Activated CD8-positive, alpha-beta T cell treated with anti-CD3 and anti-CD28 coated beads for 36 hours (primary cell): Measurements from ENCODE around the gene CABP4. TPM values are rescaled to one million over a fixed set of nuclear protein-coding genes. Genes with fewer than 3 reads are reported as not detected.

Experiments used
- ATAC-seq: fragments of 200-7000 bp; cut with Tn5 transposase; one replicate; pipeline ENCODE4 v1.10.0; 2021; ENCODE audit warnings: mild to moderate bottlenecking, moderate library complexity
- CTCF ChIA-PET: fragments of 350-600 bp; sonication (Branson Sonifier 250); formaldehyde crosslinking; loops from one replicate; lab custom pipeline; 2021; ENCODE audit warnings: antibody characterized with exemption; lab: Charles Lee
- POLR2A ChIA-PET: fragments of 350-600 bp; sonication (Branson Sonifier 250); formaldehyde crosslinking; loops from one replicate; lab custom pipeline; 2021; ENCODE audit warnings: antibody characterized with exemption; lab: Charles Lee
- DNase-seq: peaks from one replicate; pipeline ENCODE4 v3.0.0-alpha.2; 2020
- H3K27ac Mint-ChIP-seq: one replicate; pipeline ENCODE4 v1.8.0; 2021; ENCODE audit warnings: mild to moderate bottlenecking, mixed read lengths
- H3K27me3 Mint-ChIP-seq: one replicate; pipeline ENCODE4 v1.8.0; 2021; ENCODE audit warnings: mixed read lengths
- H3K36me3 Mint-ChIP-seq: one replicate; pipeline ENCODE4 v1.8.0; 2021; ENCODE audit warnings: low read depth, mixed read lengths
- H3K4me1 Mint-ChIP-seq: one replicate; pipeline ENCODE4 v1.8.0; 2021; ENCODE audit warnings: low read depth, mixed read lengths
- H3K4me3 Mint-ChIP-seq: one replicate; pipeline ENCODE4 v1.8.0; 2021; ENCODE audit warnings: mild to moderate bottlenecking, moderate library complexity, mixed read lengths
- H3K9me3 Mint-ChIP-seq: one replicate; pipeline ENCODE4 v1.8.0; 2021; ENCODE audit warnings: mixed read lengths
- CTCF ChIP-seq: fragments of 200-600 bp; IDR thresholded peaks from one replicate; pipeline ENCODE4 v1.8.0; 2022; ENCODE audit warnings: antibody characterized with exemption, mild to moderate bottlenecking
- intact Hi-C: fragments of 100-400 bp; cut with micrococcal nuclease; formaldehyde crosslinking; loops from one replicate; pipeline ENCODE4 v1.10.0; 2022
- total RNA-seq, 2 experiments: library from RNA; stranded (reverse); gene quantifications; one replicate each; pipeline ENCODE4 v1.2.3, GENCODE V29; 2021

The CABP4 gene
- total RNA-seq, 2 experiments from 2014 or later, result 0.83 to 1.4 TPM

DNA sequence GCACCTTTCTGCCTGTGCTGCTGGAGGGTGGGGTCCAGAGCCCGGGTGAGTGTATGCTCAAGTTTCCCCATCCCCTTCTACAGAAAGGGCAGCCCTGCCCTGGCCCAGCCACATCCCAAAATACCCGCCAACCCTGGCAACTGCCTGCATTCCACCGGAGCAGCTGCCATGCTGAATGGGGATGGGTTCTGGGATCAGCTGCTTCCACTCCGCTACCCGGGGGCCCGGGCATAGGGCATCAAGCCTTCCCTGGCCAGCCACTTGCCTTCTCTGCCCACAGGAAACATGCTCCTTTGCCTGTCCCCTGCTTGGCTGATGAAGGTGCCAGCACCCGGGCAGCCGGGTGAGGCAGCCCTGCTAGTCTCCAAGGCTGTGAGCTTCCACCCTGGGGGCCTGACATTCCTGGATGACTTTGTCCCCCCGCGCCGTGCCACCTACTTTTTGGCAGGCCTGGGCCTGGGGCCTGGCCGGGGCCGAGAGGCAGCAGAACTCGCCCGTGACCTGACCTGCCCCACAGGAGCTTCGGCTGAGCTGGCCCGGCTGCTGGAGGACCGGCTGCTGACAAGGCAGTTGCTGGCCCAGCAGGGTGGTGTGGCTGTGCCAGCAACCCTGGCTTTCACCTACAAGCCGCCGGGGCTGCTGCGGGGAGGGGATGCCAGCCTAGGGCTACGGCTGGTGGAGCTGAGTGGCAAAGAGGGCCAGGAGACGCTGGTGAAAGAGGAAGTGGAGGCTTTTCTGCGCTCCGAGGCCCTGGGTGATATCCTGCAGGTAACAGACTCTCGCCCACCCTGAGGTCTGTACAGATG lies 36.5 kb upstream of the CABP4 start:
- Mint-ChIP-seq H3K4me1 (peaks cover 52% of the 10 kb centered on the region), H3K9me3 (no peaks in the 10 kb centered on the region), H3K27ac (peak overlapping the region; percentile 89), H3K4me3 (peak overlapping the region; percentile 82), H3K36me3 (no peaks in the 10 kb centered on the region), H3K27me3 (no peaks in the 10 kb centered on the region)
- TF ChIP-seq CTCF, result no peak
- intact Hi-C loops, result no loop called here
- ChIA-PET CTCF (interaction anchor here (0.6 to 3.5 kb wide), 8 partner anchors 11 to 212 kb away, joined by 3 to 21 read pairs (median 5); partner anchors contain the start of genes PITPNM1, POLD4, PPP1CA and TBC1D10C), POLR2A (interaction anchor here (0.6 to 10.0 kb wide), 10 partner anchors 10 to 178 kb away, joined by 3 to 178 read pairs (median 18); partner anchors contain the start of genes AIP, GSTP1, PPP1CA and PTPRCAP)
- ATAC-seq (no peak), DNase-seq (peak; percentile 54)

- peaks cover 52% of the 10 kb centered on the region for H3K4me1 Mint-ChIP-seq
Observed at GRCh38 chr11:67419325-67420049, 35.7 kb upstream of the CABP4 start.

GRCh38 chr11:67420147-67420645 lies 35.0 kb upstream of the CABP4 start:
- no peaks in the 10 kb centered on the region for H3K27me3 Mint-ChIP-seq
- H3K27ac Mint-ChIP-seq, result peak overlapping the region; percentile 89
- no peaks in the 10 kb centered on the region for H3K36me3 Mint-ChIP-seq
- peak overlapping the region; percentile 82 for H3K4me3 Mint-ChIP-seq
- H3K4me1 Mint-ChIP-seq, result peaks cover 48% of the 10 kb centered on the region
- ChIA-PET CTCF (interaction anchor here (0.9 to 3.5 kb wide), 6 partner anchors 9 to 86 kb away, joined by 4 to 21 read pairs (median 6); partner anchors contain the start of genes PITPNM1, PPP1CA, PTPRCAP and TBC1D10C), POLR2A (interaction anchor here (1.0 to 10.0 kb wide), 11 partner anchors 8 to 71 kb away, joined by 3 to 178 read pairs (median 18); partner anchors contain the start of genes AIP, PPP1CA, PTPRCAP and RPS6KB2)
- DNase-seq, result no peak
- ATAC-seq, result no peak
- intact Hi-C loops, result no loop called here
- no peaks in the 10 kb centered on the region for H3K9me3 Mint-ChIP-seq
- no peak for TF ChIP-seq CTCF

More at GRCh38 chr11:67419325-67420049, 35.7 kb upstream of the CABP4 start:
- H3K27ac Mint-ChIP-seq, result peak overlapping the region; percentile 89
- intact Hi-C loops, result no loop called here
- H3K36me3 Mint-ChIP-seq, result no peaks in the 10 kb centered on the region
- TF ChIP-seq CTCF, result no peak
- H3K4me3 Mint-ChIP-seq, result peak overlapping the region; percentile 82
- DNase-seq (no peak), ATAC-seq (no peak)
- no peaks in the 10 kb centered on the region for H3K9me3 Mint-ChIP-seq
- POLR2A ChIA-PET, result interaction anchor here (0.6 to 10.0 kb wide), 14 partner anchors 8 to 165 kb away, joined by 3 to 178 read pairs (median 10); partner anchors contain the start of genes AIP, GSTP1, POLD4 and PPP1CA
- CTCF ChIA-PET, result interaction anchor here (0.6 to 3.5 kb wide), 7 partner anchors 8 to 211 kb away, joined by 3 to 21 read pairs (median 4); partner anchors contain the start of genes PITPNM1, PPP1CA and TBC1D10C
- no peaks in the 10 kb centered on the region for H3K27me3 Mint-ChIP-seq

DNA sequence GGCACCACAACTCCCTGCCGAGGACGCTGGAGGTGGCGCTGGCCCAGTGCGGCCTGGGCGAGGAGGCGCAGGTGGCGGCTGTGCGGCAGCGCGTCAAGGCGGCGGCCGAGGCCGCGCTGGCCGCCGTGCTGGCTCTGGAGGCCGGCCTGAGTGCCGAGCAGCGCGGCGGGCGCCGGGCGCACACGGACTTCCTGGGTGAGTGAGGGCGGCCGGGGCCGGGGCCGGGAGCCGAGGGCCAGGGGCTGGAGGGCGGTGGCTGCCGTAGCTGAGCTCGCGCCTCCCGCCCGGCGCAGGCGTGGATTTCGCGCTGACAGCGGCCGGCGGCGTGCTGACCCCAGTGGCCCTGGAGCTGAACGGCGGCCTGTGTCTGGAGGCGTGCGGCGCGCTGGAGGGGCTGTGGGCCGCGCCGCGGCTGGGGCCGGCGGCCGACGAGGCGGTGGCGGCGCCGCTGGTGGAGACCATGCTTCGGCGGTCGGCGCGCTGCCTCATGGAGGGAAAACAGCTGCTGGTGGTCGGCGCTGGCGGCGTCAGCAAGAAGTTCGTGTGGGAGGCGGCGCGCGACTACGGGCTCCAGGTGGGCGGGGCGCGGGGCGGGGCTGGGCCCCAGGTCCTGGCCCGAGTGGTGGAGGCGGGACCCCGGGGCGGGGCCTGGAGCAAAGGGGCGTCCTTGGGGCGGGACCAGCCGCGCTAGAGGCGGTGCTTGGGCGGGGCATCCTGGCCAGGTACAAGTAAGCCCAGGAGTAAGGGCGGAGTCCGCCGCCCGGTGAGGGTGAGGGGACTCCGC lies 34.3 kb upstream of the CABP4 start:
- H3K36me3 Mint-ChIP-seq, result no peaks in the 10 kb centered on the region
- intact Hi-C loops, result no loop called here
- ATAC-seq (peak; percentile 91), DNase-seq (peak; percentile 99)
- H3K4me3 Mint-ChIP-seq, result peak overlapping the region; percentile 82
- no peaks in the 10 kb centered on the region for H3K27me3 Mint-ChIP-seq
- H3K9me3 Mint-ChIP-seq, result no peaks in the 10 kb centered on the region
- peaks cover 48% of the 10 kb centered on the region for H3K4me1 Mint-ChIP-seq
- POLR2A ChIA-PET, result interaction anchor here (1.0 to 10.0 kb wide), 11 partner anchors 8 to 70 kb away, joined by 3 to 178 read pairs (median 8); partner anchors contain the start of genes AIP, PPP1CA, PTPRCAP and TBC1D10C
- TF ChIP-seq CTCF, result no peak
- peak overlapping the region; percentile 84 for H3K27ac Mint-ChIP-seq
- CTCF ChIA-PET, result interaction anchor here (0.8 to 3.5 kb wide), 7 partner anchors 10 to 85 kb away, joined by 4 to 21 read pairs (median 4); partner anchors contain the start of genes PITPNM1, PPP1CA, PTPRCAP and TBC1D10C
